Pulmonary artery endothelial cell (primary cell): Measurements from ENCODE around the gene MTMR2. TPM values are rescaled to one million over a fixed set of nuclear protein-coding genes. Genes with fewer than 3 reads are reported as not detected.
"Not testable (repeated sequence)": the region's sequence is repeated elsewhere in the genome, so short reads cannot be mapped to it uniquely, and the experiment has no call there.

Experiments
- DNase-seq: peaks from one replicate; pipeline ENCODE4 v3.0.0-alpha.2; 2011; ENCODE audit warnings: low read depth, low spot score
- total RNA-seq: library from RNA; depleted of rRNA; stranded (reverse); fragments of >200 nt; gene quantifications from 2 replicates; pipeline ENCODE4 v1.2.3, GENCODE V29; 2014

Gene MTMR2
- total RNA-seq, 1 donor from 2014 or later, result 39.2 TPM

GRCh38 chr11:95884802-95885201 lies 39.1 kb downstream of the MTMR2 start:
- DNase-seq, result no peak

GRCh38 chr11:95884376-95884775 lies 39.5 kb downstream of the MTMR2 start:
- DNase-seq, result peak; percentile 39

- DNase-seq, result no peak
Observed at GRCh38 chr11:95883381-95883780, 40.5 kb downstream of the MTMR2 start.

- DNase-seq, result no peak
Observed at GRCh38 chr11:95877291-95877690, 46.6 kb downstream of the MTMR2 start.

GRCh38 chr11:95870877-95871276 lies 53.0 kb downstream of the MTMR2 start:
- not testable (repeated sequence) for DNase-seq

- DNase-seq, result no peak
Observed at GRCh38 chr11:95867105-95867504, 56.8 kb downstream of the MTMR2 start.

GRCh38 chr11:95863486-95864140 lies 60.3 kb downstream of the MTMR2 start:
- DNase-seq, result no peak

- DNase-seq, result not testable (repeated sequence)
Observed at GRCh38 chr11:95860024-95860423, 63.9 kb downstream of the MTMR2 start.

GRCh38 chr11:95854362-95854761 lies 69.5 kb downstream of the MTMR2 start:
- not testable (repeated sequence) for DNase-seq

GRCh38 chr11:95853862-95854261 lies 70.0 kb downstream of the MTMR2 start:
- no peak for DNase-seq

GRCh38 chr11:95853138-95853537 lies 70.8 kb downstream of the MTMR2 start:
- DNase-seq, result no peak

GRCh38 chr11:95850137-95850536 lies 73.8 kb downstream of the MTMR2 start:
- no peak for DNase-seq

GRCh38 chr11:95849087-95849825 lies 74.7 kb downstream of the MTMR2 start:
- DNase-seq, result peak; percentile 40

- DNase-seq, result no peak
Observed at GRCh38 chr11:95845167-95845566, 78.7 kb downstream of the MTMR2 start.

- peak; percentile 36 for DNase-seq
Observed at GRCh38 chr11:95835768-95836488, 88.0 kb downstream of the MTMR2 start.

GRCh38 chr11:95835351-95835750 lies 88.6 kb downstream of the MTMR2 start:
- DNase-seq, result no peak

- DNase-seq, result no peak
Observed at GRCh38 chr11:95833378-95833777, 90.5 kb downstream of the MTMR2 start.

- no peak for DNase-seq
Observed at GRCh38 chr11:95832763-95833162, 91.1 kb downstream of the MTMR2 start.

- DNase-seq, result no peak
Observed at GRCh38 chr11:95831198-95831883, 92.6 kb downstream of the MTMR2 start.

GRCh38 chr11:95829580-95830259 lies 94.2 kb downstream of the MTMR2 start:
- no peak for DNase-seq

- no peak for DNase-seq
Observed at GRCh38 chr11:95827696-95828095, 96.2 kb downstream of the MTMR2 start.
